ENCODE results near the gene CRMP1.

- TF ChIP-seq POLR2A (IDR thresholded peaks at IDR 0.05; ENCODE audit: extremely low read depth, insufficient read length) (no peak), CTCF (IDR thresholded peaks at IDR 0.05; ENCODE audit: low read depth, low read length) (peak; percentile 92), MYC (IDR thresholded peaks at IDR 0.05; ENCODE audit: low read depth, low read length) (no peak)
Measured at GRCh38 chr4:5804656-5805055, 88.2 kb downstream of the CRMP1 start.
